ENCODE results near the gene PXK.
"Not testable (repeated sequence)": the region's sequence is repeated elsewhere in the genome, so short reads cannot be mapped to it uniquely, and the experiment has no call there.

The PXK gene

GRCh38 chr3:58332575-58333188 lies at the start of gene PXK:
Gene PXK, plus strand, starts transcription at chr3:58332892. Its CDS starts 97 bp downstream, at chr3:58332989.
- no peak for DNase-seq (ENCODE audit: low read depth)

GRCh38 chr3:58285334-58285733 lies 47.4 kb upstream of the PXK start:
- no peak for DNase-seq (ENCODE audit: low read depth)

GRCh38 chr3:58287354-58287753 lies 45.3 kb upstream of the PXK start:
- no peak for DNase-seq (ENCODE audit: low read depth)

- no peak for DNase-seq (ENCODE audit: low read depth)
Measured at GRCh38 chr3:58288011-58288728, 44.5 kb upstream of the PXK start.

- DNase-seq (ENCODE audit: low read depth): not testable (repeated sequence)
Measured at GRCh38 chr3:58288964-58289613, 43.6 kb upstream of the PXK start.

GRCh38 chr3:58290446-58290845 lies 42.2 kb upstream of the PXK start:
- not testable (repeated sequence) for DNase-seq (ENCODE audit: low read depth)

GRCh38 chr3:58291671-58292338 lies 40.9 kb upstream of the PXK start:
- DNase-seq (ENCODE audit: low read depth): no peak

GRCh38 chr3:58292866-58293265 lies 39.8 kb upstream of the PXK start:
- no peak for DNase-seq (ENCODE audit: low read depth)

GRCh38 chr3:58293516-58293915 lies 39.2 kb upstream of the PXK start:
- no peak for DNase-seq (ENCODE audit: low read depth)

GRCh38 chr3:58296269-58296668 lies 36.4 kb upstream of the PXK start:
- DNase-seq (ENCODE audit: low read depth): no peak

GRCh38 chr3:58296843-58297242 lies 35.8 kb upstream of the PXK start:
- no peak for DNase-seq (ENCODE audit: low read depth)

- DNase-seq (ENCODE audit: low read depth): no peak
Measured at GRCh38 chr3:58298190-58298589, 34.5 kb upstream of the PXK start.

- DNase-seq (ENCODE audit: low read depth): no peak
Measured at GRCh38 chr3:58299075-58299474, 33.6 kb upstream of the PXK start.

GRCh38 chr3:58299839-58300516 lies 32.7 kb upstream of the PXK start:
- DNase-seq (ENCODE audit: low read depth): no peak

GRCh38 chr3:58305882-58306711 lies 26.6 kb upstream of the PXK start, which contains the start of the genes HTD2 and RPP14:
Gene HTD2, plus strand, starts transcription at chr3:58306520. Its CDS starts 11,094 bp downstream, at chr3:58317614.
Gene RPP14, plus strand, starts transcription at chr3:58306245. Its CDS starts 4,085 bp downstream, at chr3:58310330.
- peak; percentile 97 for DNase-seq (ENCODE audit: low read depth)

- no peak for DNase-seq (ENCODE audit: low read depth)
Measured at GRCh38 chr3:58307639-58308215, 25.0 kb upstream of the PXK start.

- DNase-seq (ENCODE audit: low read depth): no peak
Measured at GRCh38 chr3:58308728-58309127, 24.0 kb upstream of the PXK start.

- DNase-seq (ENCODE audit: low read depth): no peak
Measured at GRCh38 chr3:58317811-58318210, 14.9 kb upstream of the PXK start.

GRCh38 chr3:58321791-58322190 lies 10.9 kb upstream of the PXK start:
- DNase-seq (ENCODE audit: low read depth): no peak

GRCh38 chr3:58322793-58323192 lies 9.9 kb upstream of the PXK start:
- no peak for DNase-seq (ENCODE audit: low read depth)
